ENCODE results near the gene GKN2.

Gene GKN2

GRCh38 chr2:68952887-68953521 lies at the start of gene GKN2:
Gene GKN2 (minus strand): TSS chr2:68952893. CDS start chr2:68952861, 32 bp downstream.
- no peak for FAIRE-seq

- no peak for FAIRE-seq
These were observed 49.2 kb upstream of the GKN2 start for GRCh38 chr2:69001879-69002278.

- no peak for FAIRE-seq
These were observed 44.7 kb upstream of the GKN2 start for GRCh38 chr2:68997401-68997800.

- no peak for FAIRE-seq
These were observed 43.2 kb upstream of the GKN2 start for GRCh38 chr2:68995916-68996315.

- no peak for FAIRE-seq
These were observed 42.2 kb upstream of the GKN2 start for GRCh38 chr2:68994864-68995263.

- FAIRE-seq: no peak
These were observed 41.0 kb upstream of the GKN2 start for GRCh38 chr2:68993660-68994059.

GRCh38 chr2:68992933-68993332 lies 40.2 kb upstream of the GKN2 start:
- no peak for FAIRE-seq

GRCh38 chr2:68992341-68992740 lies 39.6 kb upstream of the GKN2 start:
- no peak for FAIRE-seq

- no peak for FAIRE-seq
These were observed 36.3 kb upstream of the GKN2 start for GRCh38 chr2:68989035-68989434.

GRCh38 chr2:68987021-68987503 lies 34.4 kb upstream of the GKN2 start:
- FAIRE-seq: no peak

GRCh38 chr2:68980956-68981355 lies 28.3 kb upstream of the GKN2 start:
- FAIRE-seq: no peak

GRCh38 chr2:68978098-68978497 lies 25.4 kb upstream of the GKN2 start:
- no peak for FAIRE-seq

- no peak for FAIRE-seq
These were observed 24.8 kb upstream of the GKN2 start for GRCh38 chr2:68977453-68977852.

- no peak for FAIRE-seq
These were observed 23.2 kb upstream of the GKN2 start for GRCh38 chr2:68975844-68976243.

GRCh38 chr2:68974946-68975665 lies 22.4 kb upstream of the GKN2 start:
- FAIRE-seq: no peak

GRCh38 chr2:68974251-68974650 lies 21.6 kb upstream of the GKN2 start, which contains the start of gene GKN1:
Gene GKN1 (plus strand): TSS chr2:68974636. CDS start chr2:68974678, 42 bp downstream.
- FAIRE-seq: no peak

GRCh38 chr2:68971591-68972231 lies 19.0 kb upstream of the GKN2 start:
- FAIRE-seq: no peak

- FAIRE-seq: no peak
These were observed 18.0 kb upstream of the GKN2 start for GRCh38 chr2:68970566-68971265.

- no peak for FAIRE-seq
These were observed 17.2 kb upstream of the GKN2 start for GRCh38 chr2:68969736-68970490.

GRCh38 chr2:68968221-68968620 lies 15.5 kb upstream of the GKN2 start:
- FAIRE-seq: no peak

- no peak for FAIRE-seq
These were observed 11.6 kb upstream of the GKN2 start for GRCh38 chr2:68964282-68964681.

GRCh38 chr2:68961380-68961779 lies 8.7 kb upstream of the GKN2 start:
- no peak for FAIRE-seq

- FAIRE-seq: no peak
These were observed 6.3 kb upstream of the GKN2 start for GRCh38 chr2:68959001-68959400.
